HG03108 (cell line): ENCODE measurements around the gene MBOAT2.

Experiments
- ATAC-seq: cut with Tn5 transposase; IDR thresholded peaks from one replicate; pipeline ENCODE4 v1.9.1; 2021; ENCODE audit warnings: moderate library complexity; ENCODE audit not compliant: unreplicated experiment

The MBOAT2 gene

DNA sequence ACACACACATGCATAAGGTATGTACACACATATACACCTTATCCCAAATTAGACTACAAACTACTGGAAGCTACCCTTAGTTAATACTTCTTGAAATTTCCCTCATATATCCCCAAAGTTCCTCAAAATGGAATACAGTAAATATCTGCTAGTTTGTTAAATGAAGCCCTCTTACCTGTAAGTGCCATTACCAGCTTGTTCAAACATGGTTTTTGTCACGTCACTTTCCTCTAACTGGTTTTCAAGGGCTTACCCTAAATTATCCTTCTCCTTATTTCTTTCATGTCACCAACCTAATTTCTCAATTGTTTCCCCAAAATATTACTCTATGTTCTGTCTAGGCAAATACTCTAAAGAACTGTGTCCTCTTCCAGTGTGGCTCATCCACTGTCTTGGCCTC, 141.7 kb downstream of the MBOAT2 start:
- ATAC-seq, result no peak

DNA sequence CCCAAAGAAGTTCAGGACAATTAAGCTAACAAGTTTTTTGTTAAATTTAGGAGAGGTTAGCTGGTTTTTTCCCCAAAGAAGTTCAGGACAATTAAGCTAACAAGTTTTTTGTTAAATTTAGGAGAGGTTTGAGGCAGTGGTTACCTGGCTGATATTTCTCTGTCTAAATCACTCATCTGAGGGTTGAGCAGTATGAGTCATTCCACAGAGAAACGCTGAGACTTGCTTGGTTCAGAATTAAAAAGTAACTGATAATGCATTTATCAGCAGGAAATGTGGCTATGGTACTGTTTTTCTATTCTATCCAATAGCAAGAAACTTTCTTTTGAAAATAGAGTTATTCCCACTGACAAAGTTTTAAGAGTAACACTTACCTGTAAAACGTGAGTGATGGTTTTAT, 143.2 kb downstream of the MBOAT2 start:
- ATAC-seq, result no peak

DNA sequence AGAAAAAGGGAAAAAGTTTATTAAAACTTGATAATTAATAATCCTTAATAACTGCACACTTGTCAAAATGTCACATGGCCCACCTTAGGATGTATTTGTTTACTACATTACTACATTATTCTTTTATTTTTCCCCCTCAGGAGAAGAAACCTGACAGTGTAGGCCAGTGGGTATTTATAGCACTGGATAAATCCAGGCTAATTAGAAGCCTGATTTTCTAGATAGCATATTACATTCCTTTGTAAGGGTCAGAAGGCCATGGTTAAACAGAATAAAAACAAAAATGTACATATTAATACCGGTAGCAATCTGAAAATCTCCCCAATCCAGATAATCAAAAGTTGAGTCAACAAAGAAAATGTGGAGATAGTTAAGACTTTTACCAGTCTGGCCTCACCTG, 144.6 kb downstream of the MBOAT2 start:
- no peak for ATAC-seq

DNA sequence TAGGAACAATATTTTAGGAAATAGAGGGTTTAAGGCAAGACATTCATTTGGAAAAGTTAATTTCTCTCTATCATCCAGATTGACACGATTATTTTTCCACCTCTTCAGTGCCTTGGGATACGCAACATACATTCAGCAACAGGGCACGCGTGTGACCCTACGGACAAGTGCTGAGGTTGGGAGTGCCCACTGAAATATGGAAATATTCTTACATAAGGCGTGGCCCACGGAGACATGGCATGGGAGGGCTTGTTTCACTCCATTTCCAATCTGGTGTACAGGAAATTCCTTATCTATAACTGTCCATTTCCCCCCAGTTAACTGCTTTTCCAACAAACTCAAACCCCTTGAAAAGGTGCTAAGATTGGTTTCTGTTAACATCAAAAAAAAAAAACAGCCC, 145.2 kb downstream of the MBOAT2 start:
- ATAC-seq, result no peak

DNA sequence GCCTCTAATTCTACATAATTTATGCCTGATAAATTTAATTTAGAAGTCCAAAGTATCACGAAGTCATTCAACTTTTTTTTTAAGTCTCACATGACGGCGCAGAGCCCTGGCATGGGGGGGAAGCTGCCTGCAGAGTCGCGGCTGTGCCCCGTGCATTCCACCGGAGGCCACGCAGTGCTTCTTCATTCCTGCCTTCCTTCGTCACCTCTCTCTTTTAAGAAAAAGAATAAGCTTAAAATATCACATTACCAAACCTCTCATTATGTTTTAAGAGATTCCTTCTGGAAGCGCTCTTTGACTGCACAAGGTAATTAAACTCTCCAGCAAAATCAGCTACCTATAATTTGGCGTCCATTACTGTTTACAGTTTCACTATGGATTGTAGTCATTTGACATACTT, 145.8 kb downstream of the MBOAT2 start:
- ATAC-seq, result no peak

DNA sequence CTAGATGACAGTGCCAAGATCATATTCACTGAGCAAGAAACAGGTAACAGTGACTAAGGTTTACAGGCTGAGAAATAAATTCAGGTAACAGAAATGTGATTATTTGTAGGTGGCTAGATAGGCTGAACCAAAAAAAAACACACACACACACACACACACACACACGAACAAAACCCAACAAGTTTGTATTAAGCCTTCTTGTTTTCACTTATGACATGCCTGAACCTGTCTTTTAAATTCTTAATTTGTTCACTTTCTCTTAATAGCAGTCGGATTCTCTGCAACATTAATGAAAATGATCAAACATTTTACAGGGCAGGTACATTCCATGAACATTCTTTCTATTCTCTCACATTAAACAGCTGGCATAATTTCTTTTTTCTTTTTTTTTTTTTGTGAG, 147.3 kb downstream of the MBOAT2 start:
- ATAC-seq, result no peak

DNA sequence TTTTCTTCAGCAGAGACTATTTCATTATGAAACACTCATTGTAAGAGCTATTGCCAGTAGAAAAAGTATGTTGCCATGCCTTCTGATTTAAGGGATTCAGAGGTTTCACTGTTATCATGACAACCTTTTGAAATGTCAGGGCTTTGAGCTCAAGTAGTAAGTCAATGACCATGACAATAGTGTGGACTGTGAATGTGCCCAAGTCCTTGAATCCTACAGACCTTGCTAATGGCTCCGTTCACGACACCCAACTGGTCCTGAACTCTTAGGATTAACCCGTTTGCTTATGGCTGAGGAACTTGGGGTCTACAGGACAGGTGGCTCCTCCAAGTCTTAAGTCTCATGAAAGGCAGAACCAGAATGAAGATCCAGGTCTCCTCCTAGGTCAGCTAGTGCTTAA, 148.5 kb downstream of the MBOAT2 start:
- ATAC-seq, result no peak

DNA sequence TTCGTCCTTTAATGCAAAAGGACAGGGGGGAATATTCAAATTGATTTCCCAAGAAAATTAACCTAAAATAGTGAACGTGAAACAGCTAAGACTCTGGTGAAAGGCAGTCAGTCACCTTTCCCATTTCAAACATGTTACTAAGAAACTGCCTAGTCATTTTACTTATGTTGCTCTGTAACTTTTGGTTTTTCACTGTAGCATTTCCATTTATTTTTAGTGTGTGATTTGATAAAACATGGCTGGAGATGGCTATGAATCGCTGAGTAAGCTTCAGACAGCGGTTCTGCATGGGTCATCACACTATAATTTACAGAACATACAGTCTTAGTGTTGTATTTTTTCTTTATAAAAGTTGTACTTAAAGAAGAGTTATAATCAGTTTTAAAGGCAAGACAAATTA, 150.1 kb downstream of the MBOAT2 start:
- ATAC-seq, result no peak

DNA sequence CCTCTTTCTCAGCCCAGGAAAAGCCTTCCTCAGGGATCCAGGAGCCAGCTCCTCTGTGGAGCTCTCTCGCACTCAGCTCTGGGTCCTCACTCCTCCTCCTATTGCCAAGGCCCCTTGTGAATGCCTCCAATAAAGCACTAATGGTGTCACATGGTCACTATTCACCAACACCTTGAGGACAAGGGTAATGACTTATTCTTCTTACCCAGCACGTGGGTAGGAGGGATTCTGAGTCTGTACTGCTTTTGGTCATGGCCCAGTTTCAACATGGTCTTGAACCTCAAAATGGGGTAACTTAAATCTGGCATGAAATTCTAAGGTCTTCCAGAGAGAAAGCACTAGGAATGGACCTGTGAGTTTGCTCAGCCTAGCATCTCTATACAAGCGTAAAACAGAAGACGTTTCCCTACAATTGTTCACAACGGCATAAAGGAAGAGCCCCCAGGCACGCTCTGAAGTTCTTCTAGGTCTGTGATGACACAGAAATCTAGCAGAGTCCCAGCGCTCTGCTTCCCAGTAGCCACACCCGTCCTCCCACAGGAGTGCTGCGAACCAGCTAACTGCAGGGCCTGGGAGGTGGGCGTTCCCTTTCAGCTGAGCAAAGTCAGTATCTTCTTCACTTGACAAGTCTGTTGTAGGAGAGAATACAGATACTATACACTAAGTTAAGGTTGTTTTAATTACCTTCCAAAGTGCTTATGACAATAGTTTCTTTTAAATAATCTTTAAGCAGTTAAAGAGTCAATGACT, 151.5 kb downstream of the MBOAT2 start:
- no peak for ATAC-seq

DNA sequence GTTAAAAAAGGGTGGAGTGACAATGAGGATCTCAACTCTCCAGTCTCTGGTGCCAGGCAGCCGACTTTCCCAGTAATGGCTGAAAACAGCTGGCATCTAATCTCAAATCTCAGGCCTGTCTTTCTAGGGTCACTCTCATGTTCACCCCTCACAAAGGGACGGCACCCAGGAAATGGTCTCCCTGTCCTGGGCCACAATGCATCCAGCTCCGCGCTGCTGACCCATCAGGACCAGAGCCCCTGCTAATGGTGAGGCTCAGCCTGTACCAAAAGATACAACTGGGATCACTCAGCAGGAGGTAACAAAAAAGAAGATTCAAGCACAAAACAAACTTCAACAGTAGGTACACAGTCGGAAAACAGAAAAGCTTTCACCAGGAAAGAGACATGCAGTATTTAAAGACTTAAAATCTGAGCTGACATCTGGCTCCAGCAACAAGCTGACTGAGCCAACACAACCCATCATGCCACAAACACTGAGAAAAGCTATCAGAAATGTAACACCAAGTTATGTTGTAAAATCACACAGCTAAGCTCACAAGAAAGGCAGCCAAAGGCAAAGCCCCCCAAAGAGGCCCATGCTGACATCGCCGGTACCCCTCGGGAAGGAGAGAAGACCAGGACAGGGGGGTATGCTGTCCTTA, 152.5 kb downstream of the MBOAT2 start:
- no peak for ATAC-seq

DNA sequence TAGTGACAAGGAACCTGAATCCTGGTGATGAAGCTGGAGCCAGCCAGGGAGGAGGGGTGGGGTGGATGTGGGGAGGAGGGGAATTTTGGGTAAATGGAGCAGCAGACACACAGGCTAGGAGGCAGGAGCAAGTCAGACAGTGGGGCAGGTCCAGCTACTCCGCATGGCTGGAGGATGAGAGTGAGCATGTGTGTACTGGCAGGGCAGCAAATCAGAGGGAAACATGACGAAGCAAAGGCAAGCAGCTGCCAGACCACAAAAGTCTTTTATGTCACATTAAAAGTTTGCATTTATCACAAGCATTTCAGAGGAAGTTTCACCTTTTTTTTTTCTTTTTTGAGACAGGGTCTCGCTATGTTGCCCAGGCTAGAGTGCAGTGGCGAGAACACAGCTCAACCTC, 154.2 kb downstream of the MBOAT2 start:
- ATAC-seq, result no peak

DNA sequence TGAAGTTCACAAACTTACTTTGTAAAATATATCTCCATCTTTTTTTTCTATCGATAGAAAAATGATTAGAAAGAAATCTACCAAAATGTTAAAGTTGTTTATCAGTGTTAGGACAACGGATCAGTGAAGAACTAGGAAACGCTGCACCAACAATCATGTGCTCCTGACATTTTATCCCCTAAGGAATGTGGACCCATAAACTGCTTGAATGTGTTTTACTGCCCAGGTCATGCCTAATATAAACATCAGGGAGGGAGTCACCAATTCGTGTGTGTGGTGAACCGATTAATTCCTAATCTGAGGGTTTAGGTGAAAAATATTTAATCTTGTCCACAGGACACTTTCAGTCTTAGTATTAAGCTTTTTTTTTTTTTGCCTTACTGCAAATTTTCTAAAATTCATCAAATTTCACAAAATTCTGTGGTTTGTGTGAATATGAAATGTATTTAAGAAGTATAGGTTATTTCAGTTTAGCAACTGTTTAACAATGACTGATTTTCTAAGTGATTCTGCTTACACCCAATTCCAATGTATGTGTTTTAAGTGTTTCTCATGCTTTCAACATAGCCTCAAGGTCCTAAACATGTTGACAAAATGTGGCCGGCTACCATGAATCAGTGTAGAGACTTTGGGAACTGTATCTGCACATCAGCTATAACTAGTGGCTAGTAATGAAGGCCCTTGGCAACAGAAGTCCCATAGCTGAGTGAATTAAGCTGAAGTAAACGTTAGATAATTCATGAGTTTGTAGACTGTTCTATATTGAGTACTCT, 155.0 kb downstream of the MBOAT2 start:
- ATAC-seq, result no peak

DNA sequence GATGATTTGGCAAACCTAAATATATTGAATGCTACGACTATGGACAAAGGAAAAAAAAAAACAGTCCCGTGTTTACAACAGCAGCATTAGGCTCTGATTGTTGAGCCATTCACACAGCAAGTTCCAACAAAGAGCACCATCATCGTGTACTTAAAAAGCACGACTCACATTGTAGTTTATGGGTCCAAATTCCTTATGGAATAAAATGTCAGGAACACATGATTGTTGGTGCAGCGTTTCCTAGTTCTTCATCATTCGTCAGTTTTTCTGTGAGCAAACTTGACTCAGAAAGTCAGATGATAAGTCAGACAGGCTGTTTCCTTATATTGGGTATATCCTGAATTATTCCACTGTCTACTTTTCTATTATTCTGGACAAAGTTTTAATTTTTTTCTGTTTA, 156.1 kb downstream of the MBOAT2 start:
- ATAC-seq, result no peak

DNA sequence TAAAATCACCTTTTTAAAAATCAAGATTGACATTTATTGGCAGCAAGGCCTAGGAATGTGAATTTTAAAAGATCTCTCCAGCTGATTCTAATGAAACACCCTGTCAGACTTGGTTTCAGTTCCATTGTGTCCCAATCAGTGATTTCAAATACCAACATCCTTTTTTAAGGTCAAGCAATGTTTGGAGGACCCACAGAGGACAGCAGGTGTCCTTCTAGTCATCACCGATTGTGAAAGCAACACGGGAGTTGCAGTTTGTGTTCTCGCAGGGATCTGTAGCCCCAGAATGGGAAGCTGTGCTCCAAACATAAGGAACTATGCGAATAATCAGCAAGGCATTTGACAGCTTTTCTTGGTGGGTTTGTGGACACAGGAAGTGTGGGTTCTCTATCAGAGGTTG, 161.6 kb downstream of the MBOAT2 start:
- no peak for ATAC-seq

DNA sequence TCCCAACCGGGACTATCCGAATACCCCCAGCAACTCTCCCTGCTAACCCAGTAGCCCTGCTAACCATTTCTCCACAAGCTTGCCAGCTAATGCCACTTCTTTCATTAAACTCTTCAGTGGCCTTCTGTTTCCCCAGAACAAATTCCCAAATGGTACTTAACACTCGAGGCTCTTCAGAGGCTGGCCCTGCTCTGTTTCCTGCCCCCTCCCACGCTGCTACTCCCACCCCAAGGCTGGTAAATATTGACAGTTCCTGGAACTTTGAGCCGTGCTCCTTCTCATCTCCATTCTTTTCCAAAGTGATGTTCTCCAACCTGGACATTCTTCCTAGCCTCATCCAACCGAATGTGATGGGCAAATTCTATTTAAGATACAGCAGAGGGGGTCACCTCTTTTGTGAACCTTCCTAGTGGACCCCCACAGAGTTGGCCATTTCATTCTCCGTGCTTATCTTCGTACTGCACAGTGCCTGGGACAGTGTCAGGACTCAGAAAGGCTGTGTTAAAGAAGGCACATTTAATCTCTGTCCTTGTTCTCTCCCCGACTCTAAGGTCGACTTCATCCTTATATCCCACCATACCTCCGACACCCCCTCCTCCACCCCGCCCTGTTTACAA, 162.9 kb downstream of the MBOAT2 start:
- no peak for ATAC-seq

DNA sequence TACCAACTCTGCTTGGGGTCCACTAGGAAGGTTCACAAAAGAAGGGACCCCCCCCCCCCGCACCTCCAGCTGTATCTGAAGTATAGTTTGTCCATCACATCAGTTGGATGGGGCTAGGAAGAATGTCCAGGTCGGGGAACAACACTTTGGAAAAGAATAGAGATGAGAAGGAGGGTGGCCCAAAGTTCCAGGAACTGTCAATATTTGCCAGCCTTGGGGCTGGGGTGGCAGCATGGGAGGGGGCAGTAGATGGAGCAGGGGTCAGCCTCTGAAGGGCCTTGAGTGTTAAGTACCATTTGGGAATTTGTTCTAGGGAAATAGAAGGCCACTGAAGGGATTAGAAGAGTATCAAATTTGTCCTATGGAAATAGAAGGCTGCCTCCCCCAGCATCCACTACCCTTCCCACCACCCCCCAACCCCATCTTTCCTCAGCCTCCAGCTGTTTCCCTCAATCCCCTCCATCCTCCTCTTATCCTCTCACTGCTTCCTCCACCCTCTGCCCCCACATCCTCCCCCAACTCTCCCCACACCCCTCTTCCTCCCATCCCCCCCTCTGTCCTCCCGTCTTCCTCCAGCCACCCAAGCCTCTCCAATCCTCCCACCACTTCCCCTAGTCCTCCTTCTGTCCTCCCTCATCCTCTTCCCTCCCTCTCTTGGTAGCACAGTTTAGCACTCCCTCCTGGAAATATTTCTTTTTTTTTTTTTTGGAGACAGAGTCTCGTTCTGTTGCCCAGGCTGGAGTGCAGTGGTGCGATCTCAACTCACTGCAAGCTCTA, 164.1 kb downstream of the MBOAT2 start:
- no peak for ATAC-seq

DNA sequence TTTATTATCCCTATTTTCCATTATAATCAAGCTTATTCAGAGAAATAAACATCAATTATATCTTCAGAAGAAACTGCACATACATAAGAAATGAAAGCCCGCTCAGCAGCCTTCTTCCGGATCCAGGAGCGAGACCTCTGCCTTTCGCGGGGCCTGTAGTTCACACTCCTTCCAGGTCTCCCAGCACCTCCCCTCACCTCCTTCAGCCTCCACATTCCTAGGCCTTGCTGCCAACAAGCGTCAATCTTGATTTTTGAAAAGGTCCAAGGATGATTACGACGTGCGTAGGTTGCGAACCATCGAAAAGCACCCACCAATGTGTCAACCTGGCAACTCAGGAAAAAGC, 165.7 kb downstream of the MBOAT2 start:
- ATAC-seq, result no peak

DNA sequence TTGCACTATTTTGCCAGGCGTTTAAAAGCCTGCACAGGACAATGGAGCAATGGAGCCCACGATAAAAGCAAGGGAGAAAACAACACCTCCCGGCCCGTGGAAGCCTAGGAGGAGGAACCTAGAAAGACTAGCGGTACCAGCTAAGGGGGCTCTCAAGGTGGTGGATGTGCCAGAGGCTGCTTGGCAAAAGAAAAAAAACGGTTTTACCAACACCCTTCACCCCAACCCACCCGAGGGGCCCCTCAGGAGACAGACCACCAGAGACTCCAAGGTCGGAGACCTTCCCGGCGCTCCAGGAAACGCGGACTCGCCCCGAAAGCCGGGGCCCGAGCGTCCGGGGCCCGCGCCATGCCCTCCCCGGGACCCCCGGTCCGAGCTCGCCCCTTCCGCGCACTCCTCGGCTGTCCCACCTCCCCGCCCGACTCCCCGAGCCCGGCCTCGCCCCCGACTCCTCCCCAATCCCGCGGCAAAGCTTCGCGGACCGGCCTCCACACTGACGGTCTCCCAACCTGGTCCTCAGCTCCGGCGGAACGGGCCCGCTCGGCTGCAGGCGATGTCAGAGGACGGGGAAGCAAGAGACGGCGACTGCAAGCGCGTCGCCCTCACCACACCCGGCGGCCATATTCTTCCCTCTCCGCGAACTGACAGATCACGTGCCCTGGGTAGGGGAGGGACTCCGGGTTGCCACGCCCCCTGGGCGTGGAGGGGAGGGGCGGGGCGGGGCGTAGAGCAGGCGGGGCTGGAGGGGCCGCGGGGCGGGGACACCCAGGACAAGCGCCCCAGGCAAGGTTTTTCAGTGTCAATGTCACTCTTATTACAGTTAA, 166.3 kb downstream of the MBOAT2 start, which contains the start of gene KIDINS220:
Gene KIDINS220 (minus strand): TSS at position 643 of the 824 bp plus-strand sequence. CDS start 10,520 bp downstream, outside the sequence.
- ATAC-seq, result peak; percentile 94

DNA sequence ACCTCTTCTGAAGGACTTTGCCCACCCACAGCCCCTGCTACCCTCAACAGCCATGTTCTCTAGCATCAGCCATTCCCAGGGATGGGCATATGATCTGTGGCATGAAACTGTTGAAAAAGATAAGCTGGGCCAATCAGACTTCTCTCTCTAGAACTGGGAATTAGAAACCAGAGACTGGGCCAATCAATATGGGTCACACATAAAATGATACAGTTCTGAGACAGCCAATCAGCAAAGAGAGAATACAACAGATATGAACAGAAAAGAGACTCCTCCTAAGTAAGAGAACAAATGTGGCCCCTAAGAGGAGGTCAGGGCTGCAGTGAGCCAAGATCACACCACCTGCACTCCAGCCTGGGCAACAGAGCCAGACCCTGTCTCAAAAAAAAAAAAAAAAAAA, 168.2 kb downstream of the MBOAT2 start:
- no peak for ATAC-seq

DNA sequence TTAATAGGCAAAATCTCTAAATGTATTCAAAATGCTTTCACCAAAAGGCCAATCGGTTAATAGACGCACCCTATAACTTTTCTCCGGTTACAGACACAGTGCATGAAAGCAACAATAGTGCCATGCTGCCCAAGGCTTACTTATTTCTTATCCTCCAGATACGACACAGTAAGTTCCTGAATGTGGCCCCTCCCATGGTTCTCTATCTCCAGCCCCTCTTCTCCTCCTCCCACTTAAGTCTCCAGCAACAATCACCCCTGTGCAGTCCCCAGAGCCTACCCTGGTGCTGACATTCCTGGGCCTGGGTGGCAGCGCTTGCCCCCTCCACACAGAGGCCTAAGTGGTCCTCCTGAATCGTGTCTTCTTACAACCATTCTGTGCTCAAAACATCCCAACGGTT, 169.6 kb downstream of the MBOAT2 start:
- no peak for ATAC-seq
